H9 (cell line): ENCODE data around the gene TIAM2. TPM values are rescaled to one million over a fixed set of nuclear protein-coding genes. Genes with fewer than 3 reads are reported as not detected.

Experiments
- DNase-seq: peaks from one replicate; pipeline ENCODE4 v3.0.0-alpha.2; 2017
- H2AFZ ChIP-seq: one replicate; pipeline ENCODE4 v1.6.1; 2013; ENCODE audit warnings: mild to moderate bottlenecking, low read length, control low read depth, moderate library complexity
- H2AK5ac ChIP-seq: 2 replicates; pipeline ENCODE4 v1.6.1; 2013; ENCODE audit warnings: low read length, control low read depth, mixed read lengths; ENCODE audit not compliant: insufficient read length
- H2BK120ac ChIP-seq: one replicate; pipeline ENCODE4 v1.6.1; 2013; ENCODE audit warnings: low read depth, mild to moderate bottlenecking, low read length, control low read depth, inconsistent platforms; ENCODE audit not compliant: poor library complexity, severe bottlenecking
- H2BK12ac ChIP-seq: 2 replicates; pipeline ENCODE4 v1.6.1; 2013; ENCODE audit warnings: low read length, control low read depth, mixed read lengths, low read depth; ENCODE audit not compliant: insufficient read length
- H2BK15ac ChIP-seq: 2 replicates; pipeline ENCODE4 v1.6.1; 2013; ENCODE audit warnings: low read depth, low read length, control low read depth
- H2BK20ac ChIP-seq: one replicate; pipeline ENCODE4 v1.6.1; 2013; ENCODE audit warnings: low read depth, mild to moderate bottlenecking, low read length, control low read depth, inconsistent platforms; ENCODE audit not compliant: poor library complexity, severe bottlenecking
- H2BK5ac ChIP-seq: 2 replicates; pipeline ENCODE4 v1.6.1; 2013; ENCODE audit warnings: low read length, control low read depth, mixed read lengths; ENCODE audit not compliant: insufficient read length
- H3K14ac ChIP-seq: 2 replicates; pipeline ENCODE4 v1.6.1; 2013; ENCODE audit warnings: low read length, control low read depth; ENCODE audit not compliant: insufficient read depth
- H3K18ac ChIP-seq: 2 replicates; pipeline ENCODE4 v1.6.1; 2013; ENCODE audit warnings: low read depth, mild to moderate bottlenecking, mixed read lengths, low read length, control low read depth; ENCODE audit not compliant: insufficient read length
- H3K23ac ChIP-seq: 2 replicates; pipeline ENCODE4 v1.6.1; 2013; ENCODE audit warnings: low read length, control low read depth, mixed read lengths, low read depth; ENCODE audit not compliant: insufficient read length
- H3K23me2 ChIP-seq: 2 replicates; pipeline ENCODE4 v1.6.1; 2013; ENCODE audit warnings: low read depth, mild to moderate bottlenecking, mixed read lengths, low read length, control low read depth; ENCODE audit not compliant: insufficient read length, poor library complexity, severe bottlenecking
- H3K27ac ChIP-seq: 2 replicates; pipeline ENCODE4 v1.5.1; 2013; ENCODE audit warnings: low read length, control low read depth, mixed read lengths, low read depth; ENCODE audit not compliant: insufficient read length
- H3K27me3 ChIP-seq: 2 replicates; pipeline ENCODE4 v1.6.1; 2013; ENCODE audit warnings: low read length, control low read depth, inconsistent platforms; ENCODE audit not compliant: insufficient read depth
- H3K4ac ChIP-seq: 2 replicates; pipeline ENCODE4 v1.6.1; 2013; ENCODE audit warnings: low read depth, mild to moderate bottlenecking, control low read depth, inconsistent platforms, low read length, moderate library complexity
- H3K4me1 ChIP-seq: 2 replicates; pipeline ENCODE4 v1.6.1; 2013; ENCODE audit warnings: low read length, control low read depth, inconsistent platforms; ENCODE audit not compliant: insufficient read depth
- H3K4me2 ChIP-seq: 2 replicates; pipeline ENCODE4 v1.6.1; 2013; ENCODE audit warnings: low read length, control low read depth, mixed read lengths; ENCODE audit not compliant: insufficient read length, insufficient read depth
- H3K56ac ChIP-seq: 2 replicates; pipeline ENCODE4 v1.6.1; 2013; ENCODE audit warnings: low read depth, mild to moderate bottlenecking, mixed read lengths, low read length, control low read depth; ENCODE audit not compliant: insufficient read length
- H3K79me1 ChIP-seq: 2 replicates; pipeline ENCODE4 v1.6.1; 2013; ENCODE audit warnings: low read depth, mild to moderate bottlenecking, moderate library complexity, low read length, control low read depth, inconsistent platforms; ENCODE audit not compliant: insufficient read depth, poor library complexity, severe bottlenecking
- H3K79me2 ChIP-seq: 2 replicates; pipeline ENCODE4 v1.6.1; 2013; ENCODE audit warnings: low read length, control low read depth, inconsistent platforms; ENCODE audit not compliant: insufficient read depth
- H3K9ac ChIP-seq: 2 replicates; pipeline ENCODE4 v1.6.1; 2013; ENCODE audit warnings: low read length, control low read depth, mixed read lengths; ENCODE audit not compliant: insufficient read length; ENCODE audit errors: extremely low read depth
- H3K9me3 ChIP-seq: one replicate; pipeline ENCODE4 v1.6.1; 2013; ENCODE audit warnings: low read depth, low read length, inconsistent platforms; ENCODE audit not compliant: control insufficient read depth
- H3T11ph ChIP-seq: one replicate; pipeline ENCODE4 v1.6.1; 2013; ENCODE audit warnings: mild to moderate bottlenecking, low read length, control low read depth, inconsistent platforms
- H4K20me1 ChIP-seq: one replicate; pipeline ENCODE4 v1.6.1; 2013; ENCODE audit not compliant: control insufficient read depth, insufficient read length, insufficient read depth
- H4K5ac ChIP-seq: 2 replicates; pipeline ENCODE4 v1.6.1; 2013; ENCODE audit warnings: low read depth, mild to moderate bottlenecking, mixed read lengths, low read length, control low read depth; ENCODE audit not compliant: insufficient read length
- H4K8ac ChIP-seq: replicated peaks from 2 replicates; pipeline ENCODE4 v1.6.1; 2013; ENCODE audit warnings: low read length, control low read depth, mixed read lengths, low read depth; ENCODE audit not compliant: insufficient read length
- H4K91ac ChIP-seq: 2 replicates; pipeline ENCODE4 v1.6.1; 2013; ENCODE audit warnings: low read depth, mild to moderate bottlenecking, moderate library complexity, mixed read lengths, low read length, control low read depth; ENCODE audit not compliant: insufficient read length
- H3K27ac Mint-ChIP-seq, 3 experiments: 2 replicates in 2 of 3; 3 replicates in 1 of 3; pipeline ENCODE4 v1.8.0; 2020 to 2021; ENCODE audit warnings: mixed read lengths in 3 of 3, mild to moderate bottlenecking in 1 of 3, moderate library complexity in 1 of 3
- H3K27me3 Mint-ChIP-seq: 2 replicates; pipeline ENCODE4 v1.8.0; 2021; ENCODE audit warnings: low read depth, mild to moderate bottlenecking, moderate library complexity, mixed read lengths
- H3K36me3 Mint-ChIP-seq, 3 experiments: 2 replicates in 2 of 3; 3 replicates in 1 of 3; pipeline ENCODE4 v1.8.0; 2020 to 2021; ENCODE audit warnings: low read depth in 3 of 3, mixed read lengths in 3 of 3; ENCODE audit not compliant: insufficient read depth in 1 of 3
- H3K4me1 Mint-ChIP-seq, 2 experiments: 2 replicates each; pipeline ENCODE4 v1.8.0; 2020; ENCODE audit warnings: mixed read lengths in 2 of 2
- H3K4me3 Mint-ChIP-seq, 2 experiments: 2 replicates in 1 of 2; 3 replicates in 1 of 2; pipeline ENCODE4 v1.8.0; 2020 to 2021; ENCODE audit warnings: mild to moderate bottlenecking in 2 of 2, mixed read lengths in 2 of 2, moderate library complexity in 1 of 2
- H3K9me3 Mint-ChIP-seq, 2 experiments: 2 replicates in 1 of 2; 3 replicates in 1 of 2; pipeline ENCODE4 v1.8.0; 2020; ENCODE audit warnings: mild to moderate bottlenecking in 2 of 2, mixed read lengths in 2 of 2, moderate library complexity in 1 of 2
- CTCF ChIP-seq: fragments of 200-600 bp; sonication (generic); conservative IDR thresholded peaks from 3 replicates; pipeline ENCODE4 v1.8.0; 2021; ENCODE audit warnings: antibody characterized with exemption, mild to moderate bottlenecking
- WGBS: extraction: QIAGEN DNeasy Blood & Tissue Kit; methylation state at CpG from one replicate; pipeline ENCODE4 v1.1.7; 2013; ENCODE audit warnings: missing lambda C conversion rate, low lambda C conversion rate, mixed read lengths; ENCODE audit not compliant: insufficient read length; ENCODE audit errors: extremely low coverage; 5-methylcytosine and 5-hydroxymethylcytosine counted together
- total RNA-seq: library from RNA; stranded (reverse); gene quantifications from 2 replicates; pipeline ENCODE4 v1.2.1, GENCODE V29; 2021

The TIAM2 gene
- total RNA-seq, 1 experiment from 2014 or later: 6.3 TPM

- no peak overlapping the region for H2BK20ac ChIP-seq
- DNase-seq: no peak
- no peaks in the 10 kb centered on the region for H3K23me2 ChIP-seq
- no peak overlapping the region for H3K4ac ChIP-seq
- no peaks in the 10 kb centered on the region for H4K20me1 ChIP-seq
- peaks cover 0 to 4% of the 10 kb centered on the region in 2 experiments; a peak in 2 of 5 replicates for H3K9me3 Mint-ChIP-seq
- no peak overlapping the region for H2BK5ac ChIP-seq
- H2BK15ac ChIP-seq: no peak overlapping the region
- H3K56ac ChIP-seq: no peak overlapping the region
- no peak overlapping the region for H3K9ac ChIP-seq
- peak overlapping the region in 2 of 3 experiments; percentile 82 to 96; a peak in 4 of 7 replicates for H3K27ac Mint-ChIP-seq
- H2BK120ac ChIP-seq: no peak overlapping the region
- H3K79me1 ChIP-seq: no peaks in the 10 kb centered on the region
- no peaks in the 10 kb centered on the region for H3K79me2 ChIP-seq
- H2AFZ ChIP-seq: no peak overlapping the region
- peaks cover 44 to 53% of the 10 kb centered on the region in 2 experiments for H3K4me1 Mint-ChIP-seq
- no peak for TF ChIP-seq CTCF
- H2AK5ac ChIP-seq: no peak overlapping the region
- no CpG with 5 or more reads among the region's 11 CpGs for WGBS
- no peak overlapping the region for H2BK12ac ChIP-seq
- peaks cover 17% of the 10 kb centered on the region for H3K4me1 ChIP-seq
- no peak overlapping the region for H3K4me2 ChIP-seq
- no peaks in the 10 kb centered on the region for H3K9me3 ChIP-seq
- no peak overlapping the region for H4K5ac ChIP-seq
- no peak overlapping the region for H3K23ac ChIP-seq
- no peak overlapping the region for H3K18ac ChIP-seq
- no peak overlapping the region for H3K14ac ChIP-seq
- no peak overlapping the region for H3T11ph ChIP-seq
- no peak overlapping the region for H3K27ac ChIP-seq
- no peak overlapping the region for H4K91ac ChIP-seq
- H3K27me3 ChIP-seq: no peaks in the 10 kb centered on the region
- no peak overlapping the region for H3K4me3 Mint-ChIP-seq
- H3K27me3 Mint-ChIP-seq: peaks cover 1% of the 10 kb centered on the region; the same call in 1 of the 2 replicates
- peaks cover 0 to 9% (median 0%) of the 10 kb centered on the region in 3 experiments; a peak in 4 of 7 replicates for H3K36me3 Mint-ChIP-seq
- H4K8ac ChIP-seq: no peak overlapping the region
Observed at GRCh38 chr6:155123520-155123919, 128.4 kb downstream of the TIAM2 start.
